PC-9 (cell line): Measurements from ENCODE around the gene SBDS.

ENCODE experiments used
- EZH2 ChIP-seq: fragments of 200-600 bp; sonication (generic); IDR thresholded peaks from 2 replicates; pipeline ENCODE4 v1.8.0; 2017; ENCODE audit warnings: antibody characterized with exemption, low read depth
- TF ChIP-seq, protein P1 (sequence below): fragments of 200-600 bp; sonication (generic); conservative IDR thresholded peaks from 2 replicates; pipeline ENCODE4 v1.6.1; 2017; ENCODE audit warnings: mixed run types, antibody characterized with exemption, mild to moderate bottlenecking, moderate library complexity

DNA sequence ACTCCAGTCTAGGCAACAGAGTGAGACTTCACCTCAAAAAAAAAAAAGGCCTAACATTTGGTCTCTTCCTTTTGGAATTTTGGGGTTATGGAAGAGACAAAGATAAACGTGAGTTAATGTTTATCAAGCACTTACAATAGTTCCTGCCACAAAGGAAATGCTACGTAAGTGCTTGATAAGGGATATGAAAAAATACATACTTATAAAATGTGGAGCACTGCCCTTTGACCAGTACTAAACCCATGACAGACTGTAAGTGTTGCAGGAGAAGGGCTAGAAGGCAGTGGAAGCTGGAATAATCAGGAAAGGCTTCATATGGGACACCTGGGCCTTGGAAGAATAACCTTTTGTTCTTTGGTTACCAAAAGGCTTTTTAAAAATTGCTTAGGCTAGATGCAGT, 48.8 kb downstream of the SBDS start:
- TF ChIP-seq, protein P1, sequence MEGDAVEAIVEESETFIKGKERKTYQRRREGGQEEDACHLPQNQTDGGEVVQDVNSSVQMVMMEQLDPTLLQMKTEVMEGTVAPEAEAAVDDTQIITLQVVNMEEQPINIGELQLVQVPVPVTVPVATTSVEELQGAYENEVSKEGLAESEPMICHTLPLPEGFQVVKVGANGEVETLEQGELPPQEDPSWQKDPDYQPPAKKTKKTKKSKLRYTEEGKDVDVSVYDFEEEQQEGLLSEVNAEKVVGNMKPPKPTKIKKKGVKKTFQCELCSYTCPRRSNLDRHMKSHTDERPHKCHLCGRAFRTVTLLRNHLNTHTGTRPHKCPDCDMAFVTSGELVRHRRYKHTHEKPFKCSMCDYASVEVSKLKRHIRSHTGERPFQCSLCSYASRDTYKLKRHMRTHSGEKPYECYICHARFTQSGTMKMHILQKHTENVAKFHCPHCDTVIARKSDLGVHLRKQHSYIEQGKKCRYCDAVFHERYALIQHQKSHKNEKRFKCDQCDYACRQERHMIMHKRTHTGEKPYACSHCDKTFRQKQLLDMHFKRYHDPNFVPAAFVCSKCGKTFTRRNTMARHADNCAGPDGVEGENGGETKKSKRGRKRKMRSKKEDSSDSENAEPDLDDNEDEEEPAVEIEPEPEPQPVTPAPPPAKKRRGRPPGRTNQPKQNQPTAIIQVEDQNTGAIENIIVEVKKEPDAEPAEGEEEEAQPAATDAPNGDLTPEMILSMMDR: no peak
- no peak for TF ChIP-seq EZH2
